GM18870 (cell line): ENCODE data around the gene CNP.

Experiments
- ATAC-seq: cut with Tn5 transposase; IDR thresholded peaks from one replicate; pipeline ENCODE4 v1.9.1; 2021; ENCODE audit warnings: moderate library complexity; ENCODE audit not compliant: unreplicated experiment

The CNP gene

DNA sequence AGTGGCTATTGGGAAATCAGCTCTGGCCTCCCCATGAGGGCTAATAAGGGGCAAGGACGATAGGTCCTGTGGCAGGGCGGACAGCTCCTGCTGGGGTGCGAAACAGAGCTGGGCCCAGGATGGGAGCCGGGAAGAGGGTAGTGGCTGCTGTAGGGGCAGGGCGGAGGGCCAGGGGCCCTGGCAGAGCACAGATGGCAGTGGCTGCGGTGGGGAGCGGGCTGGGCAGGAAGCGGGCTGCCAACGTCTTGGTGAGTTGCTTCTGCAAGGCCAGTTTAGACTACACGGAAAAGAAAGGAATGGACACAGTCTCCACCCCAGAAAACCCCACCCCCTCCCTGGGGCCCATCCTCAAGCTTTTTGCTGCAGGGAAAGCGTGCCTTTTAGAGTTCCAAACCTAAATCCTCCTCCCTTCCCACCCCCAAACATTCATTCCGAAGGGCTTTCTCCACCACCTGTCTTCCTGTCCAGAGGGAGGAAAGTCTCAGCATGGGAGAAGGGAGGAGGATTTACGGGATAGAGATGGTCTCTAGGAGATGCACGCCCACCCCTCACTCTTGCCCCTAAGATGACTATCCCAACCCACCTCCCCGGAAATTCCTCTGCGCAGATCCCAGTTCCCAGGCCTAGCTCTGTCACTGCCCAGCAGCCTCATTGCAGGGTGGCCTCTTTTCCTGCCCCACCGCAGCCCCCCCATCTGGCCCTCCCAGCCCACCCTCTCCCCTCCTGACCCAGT lies 60.4 kb downstream of the CNP start:
- no peak for ATAC-seq
